GM23338 (cell line): ENCODE data around the gene UNC13C. TPM values are rescaled to one million over a fixed set of nuclear protein-coding genes. Genes with fewer than 3 reads are reported as not detected.

ENCODE experiments used
- ATAC-seq: fragments of 200-7000 bp; cut with Tn5 transposase; 3 replicates; pipeline ENCODE4 v1.9.1; 2020
- DNase-seq: peaks from one replicate; pipeline ENCODE4 v3.0.0-alpha.2; 2015; ENCODE audit warnings: low spot score
- H2AFZ ChIP-seq: fragments of 200-600 bp; sonication (generic); 2 replicates; pipeline ENCODE4 v1.8.0; 2016; ENCODE audit warnings: antibody characterized with exemption, mild to moderate bottlenecking, moderate library complexity
- H3F3A ChIP-seq: fragments of 200-600 bp; sonication (generic); replicated peaks from 2 replicates; pipeline ENCODE4 v1.8.0; 2017; ENCODE audit warnings: antibody characterized with exemption, mixed run types, low read depth
- H3K27ac ChIP-seq: fragments of 200-600 bp; sonication (generic); 2 replicates; pipeline ENCODE4 v1.6.1; 2016; ENCODE audit warnings: low read depth
- H3K27me3 ChIP-seq: fragments of 200-600 bp; sonication (generic); 2 replicates; pipeline ENCODE4 v1.8.0; 2016; ENCODE audit warnings: mild to moderate bottlenecking, mixed run types, moderate library complexity; ENCODE audit not compliant: insufficient read depth
- H3K36me3 ChIP-seq: fragments of 200-600 bp; sonication (generic); 2 replicates; pipeline ENCODE4 v1.8.0; 2016; ENCODE audit warnings: mild to moderate bottlenecking; ENCODE audit not compliant: insufficient read depth
- H3K4me1 ChIP-seq: fragments of 200-600 bp; sonication (generic); 2 replicates; pipeline ENCODE4 v1.8.0; 2016; ENCODE audit warnings: mild to moderate bottlenecking, moderate library complexity; ENCODE audit not compliant: insufficient read depth
- H3K4me2 ChIP-seq: fragments of 200-600 bp; sonication (generic); 2 replicates; pipeline ENCODE4 v1.7.1; 2017; ENCODE audit warnings: mixed run types
- H3K4me3 ChIP-seq: fragments of 200-600 bp; sonication (generic); 2 replicates; pipeline ENCODE4 v1.6.1; 2016; ENCODE audit warnings: mixed run types
- H3K79me2 ChIP-seq: fragments of 200-600 bp; sonication (generic); replicated peaks from 2 replicates; pipeline ENCODE4 v1.8.0; 2017; ENCODE audit warnings: mild to moderate bottlenecking; ENCODE audit not compliant: insufficient read depth
- H3K9me2 ChIP-seq: fragments of 200-600 bp; sonication (generic); 2 replicates; pipeline ENCODE4 v1.8.0; 2017; ENCODE audit not compliant: insufficient read depth
- H4K20me1 ChIP-seq: fragments of 200-600 bp; sonication (generic); replicated peaks from 2 replicates; pipeline ENCODE4 v1.8.0; 2017; ENCODE audit warnings: mild to moderate bottlenecking; ENCODE audit not compliant: insufficient read depth
- H3K27ac Mint-ChIP-seq: 2 replicates; pipeline ENCODE4 v1.8.0; 2020; ENCODE audit warnings: inconsistent platforms, mild to moderate bottlenecking, moderate library complexity, mixed read lengths
- H3K27me3 Mint-ChIP-seq: 3 replicates; pipeline ENCODE4 v1.8.0; 2022; ENCODE audit warnings: low read depth, mild to moderate bottlenecking, moderate library complexity, mixed read lengths, inconsistent platforms; ENCODE audit not compliant: insufficient read depth, poor library complexity
- H3K36me3 Mint-ChIP-seq: 3 replicates; pipeline ENCODE4 v1.8.0; 2021; ENCODE audit warnings: low read depth, mild to moderate bottlenecking, inconsistent platforms, moderate library complexity, mixed read lengths
- H3K4me1 Mint-ChIP-seq: 3 replicates; pipeline ENCODE4 v1.8.0; 2020; ENCODE audit warnings: mild to moderate bottlenecking, inconsistent platforms, mixed read lengths
- H3K4me3 Mint-ChIP-seq: 3 replicates; pipeline ENCODE4 v1.8.0; 2021; ENCODE audit warnings: moderate library complexity, mild to moderate bottlenecking, inconsistent platforms, mixed read lengths
- H3K9me3 Mint-ChIP-seq: 3 replicates; pipeline ENCODE4 v1.8.0; 2020; ENCODE audit warnings: moderate library complexity, mild to moderate bottlenecking, inconsistent platforms, mixed read lengths
- CREB1 ChIP-seq: fragments of 250-450 bp; sonication (Bioruptor Pico); IDR thresholded peaks from 2 replicates; pipeline ENCODE4 v1.5.0; 2020; ENCODE audit warnings: low read depth, mild to moderate bottlenecking, moderate library complexity
- EZH2 ChIP-seq: fragments of 200-600 bp; sonication (generic); IDR thresholded peaks from one replicate; pipeline ENCODE4 v1.8.0; 2017; ENCODE audit warnings: antibody characterized with exemption, mild to moderate bottlenecking, low read depth; ENCODE audit not compliant: unreplicated experiment
- EZH2phosphoT487 ChIP-seq: fragments of 200-600 bp; sonication (generic); IDR thresholded peaks from one replicate; pipeline ENCODE4 v1.8.1; 2018; ENCODE audit warnings: antibody characterized with exemption; ENCODE audit not compliant: unreplicated experiment
- JUNB ChIP-seq: IDR thresholded peaks from one replicate; pipeline ENCODE4 v1.6.1; 2016; ENCODE audit warnings: antibody characterized with exemption; ENCODE audit not compliant: unreplicated experiment
- NANOG ChIP-seq: IDR thresholded peaks from 2 replicates; pipeline ENCODE4 v1.6.1; 2016; ENCODE audit warnings: antibody characterized with exemption, borderline replicate concordance
- POLR2AphosphoS5 ChIP-seq: IDR thresholded peaks from 2 replicates; pipeline ENCODE4 v1.6.1; 2016; ENCODE audit warnings: antibody characterized with exemption, low read depth
- STAT1 ChIP-seq: IDR thresholded peaks from one replicate; pipeline ENCODE4 v1.6.1; 2016; ENCODE audit warnings: antibody characterized with exemption; ENCODE audit not compliant: unreplicated experiment
- ZNF114 ChIP-seq: fragments of 250-450 bp; sonication (Bioruptor Pico); IDR thresholded peaks from 2 replicates; pipeline ENCODE4 v1.5.0; 2020; ENCODE audit warnings: mild to moderate bottlenecking, moderate library complexity
- ZNF331 ChIP-seq: fragments of 250-450 bp; sonication (Bioruptor Pico); IDR thresholded peaks from 2 replicates; pipeline ENCODE4 v1.5.0; 2020; ENCODE audit warnings: low read depth, mild to moderate bottlenecking, moderate library complexity
- polyA plus RNA-seq: library from polyadenylated mRNA; unstranded; fragments of >200 nt; fragmentation: Nextera tagmentation; extraction: Ambion mirVana; gene quantifications from 2 replicates; pipeline ENCODE4 v1.2.1, GENCODE V29; 2016
- total RNA-seq: library from RNA; depleted of rRNA; stranded (reverse); fragments of >200 nt; shearing (Covaris generic); gene quantifications from 2 replicates; pipeline ENCODE4 v1.2.3, GENCODE V29; 2014
- TF ChIP-seq, protein P1 (sequence below): IDR thresholded peaks from one replicate; pipeline ENCODE4 v1.6.1; 2018; ENCODE audit warnings: antibody characterized with exemption; ENCODE audit not compliant: unreplicated experiment
- TF ChIP-seq, protein P2 (sequence below), 2 experiments: fragments of 200-600 bp in 1 of 2; sonication (generic) in 1 of 2; conservative IDR thresholded peaks; 2 replicates each; pipeline versions ENCODE4 v1.5.1 to v1.6.1; 2016 to 2017; ENCODE audit warnings: antibody characterized with exemption in 2 of 2, low read depth in 2 of 2, mild to moderate bottlenecking in 2 of 2, moderate library complexity in 1 of 2
- TF ChIP-seq, protein P3 (sequence below): fragments of 250-450 bp; sonication (Bioruptor Pico); IDR thresholded peaks from 2 replicates; pipeline ENCODE4 v1.5.0; 2020; ENCODE audit warnings: mild to moderate bottlenecking, moderate library complexity
- TF ChIP-seq, protein P4 (sequence below): IDR thresholded peaks from 2 replicates; pipeline ENCODE4 v1.6.1; 2016; ENCODE audit warnings: antibody characterized with exemption

The UNC13C gene
- total and polyA plus RNA-seq, 2 experiments from 2014 or later: 0.03 TPM; not detected in 1

DNA sequence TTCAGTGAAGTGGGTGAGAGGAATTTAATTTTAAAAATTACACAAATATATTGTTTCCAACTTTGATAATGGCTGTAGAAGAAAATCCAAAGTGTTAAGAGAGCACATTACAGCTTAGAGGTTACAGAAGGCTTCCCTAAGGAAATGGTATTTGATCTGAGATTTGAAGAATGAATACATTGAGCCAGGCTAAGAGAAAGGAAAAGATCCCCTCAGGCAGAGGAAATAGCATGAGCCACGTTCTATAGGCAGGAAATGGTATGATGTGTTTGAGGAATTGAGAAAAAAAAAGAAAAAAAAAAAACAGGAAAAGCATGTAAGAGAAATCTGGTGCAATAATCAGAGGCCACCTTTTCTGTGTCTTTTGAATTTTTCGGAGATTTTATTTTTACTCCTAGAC lies 48.6 kb downstream of the UNC13C start:
- DNase-seq (no peak), ATAC-seq (no peak)
- no peak for TF ChIP-seq STAT1
- TF ChIP-seq, protein P1, sequence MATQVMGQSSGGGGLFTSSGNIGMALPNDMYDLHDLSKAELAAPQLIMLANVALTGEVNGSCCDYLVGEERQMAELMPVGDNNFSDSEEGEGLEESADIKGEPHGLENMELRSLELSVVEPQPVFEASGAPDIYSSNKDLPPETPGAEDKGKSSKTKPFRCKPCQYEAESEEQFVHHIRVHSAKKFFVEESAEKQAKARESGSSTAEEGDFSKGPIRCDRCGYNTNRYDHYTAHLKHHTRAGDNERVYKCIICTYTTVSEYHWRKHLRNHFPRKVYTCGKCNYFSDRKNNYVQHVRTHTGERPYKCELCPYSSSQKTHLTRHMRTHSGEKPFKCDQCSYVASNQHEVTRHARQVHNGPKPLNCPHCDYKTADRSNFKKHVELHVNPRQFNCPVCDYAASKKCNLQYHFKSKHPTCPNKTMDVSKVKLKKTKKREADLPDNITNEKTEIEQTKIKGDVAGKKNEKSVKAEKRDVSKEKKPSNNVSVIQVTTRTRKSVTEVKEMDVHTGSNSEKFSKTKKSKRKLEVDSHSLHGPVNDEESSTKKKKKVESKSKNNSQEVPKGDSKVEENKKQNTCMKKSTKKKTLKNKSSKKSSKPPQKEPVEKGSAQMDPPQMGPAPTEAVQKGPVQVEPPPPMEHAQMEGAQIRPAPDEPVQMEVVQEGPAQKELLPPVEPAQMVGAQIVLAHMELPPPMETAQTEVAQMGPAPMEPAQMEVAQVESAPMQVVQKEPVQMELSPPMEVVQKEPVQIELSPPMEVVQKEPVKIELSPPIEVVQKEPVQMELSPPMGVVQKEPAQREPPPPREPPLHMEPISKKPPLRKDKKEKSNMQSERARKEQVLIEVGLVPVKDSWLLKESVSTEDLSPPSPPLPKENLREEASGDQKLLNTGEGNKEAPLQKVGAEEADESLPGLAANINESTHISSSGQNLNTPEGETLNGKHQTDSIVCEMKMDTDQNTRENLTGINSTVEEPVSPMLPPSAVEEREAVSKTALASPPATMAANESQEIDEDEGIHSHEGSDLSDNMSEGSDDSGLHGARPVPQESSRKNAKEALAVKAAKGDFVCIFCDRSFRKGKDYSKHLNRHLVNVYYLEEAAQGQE: no peak
- TF ChIP-seq ZNF331: no peak
- no peak for TF ChIP-seq POLR2AphosphoS5
- TF ChIP-seq, protein P2, sequence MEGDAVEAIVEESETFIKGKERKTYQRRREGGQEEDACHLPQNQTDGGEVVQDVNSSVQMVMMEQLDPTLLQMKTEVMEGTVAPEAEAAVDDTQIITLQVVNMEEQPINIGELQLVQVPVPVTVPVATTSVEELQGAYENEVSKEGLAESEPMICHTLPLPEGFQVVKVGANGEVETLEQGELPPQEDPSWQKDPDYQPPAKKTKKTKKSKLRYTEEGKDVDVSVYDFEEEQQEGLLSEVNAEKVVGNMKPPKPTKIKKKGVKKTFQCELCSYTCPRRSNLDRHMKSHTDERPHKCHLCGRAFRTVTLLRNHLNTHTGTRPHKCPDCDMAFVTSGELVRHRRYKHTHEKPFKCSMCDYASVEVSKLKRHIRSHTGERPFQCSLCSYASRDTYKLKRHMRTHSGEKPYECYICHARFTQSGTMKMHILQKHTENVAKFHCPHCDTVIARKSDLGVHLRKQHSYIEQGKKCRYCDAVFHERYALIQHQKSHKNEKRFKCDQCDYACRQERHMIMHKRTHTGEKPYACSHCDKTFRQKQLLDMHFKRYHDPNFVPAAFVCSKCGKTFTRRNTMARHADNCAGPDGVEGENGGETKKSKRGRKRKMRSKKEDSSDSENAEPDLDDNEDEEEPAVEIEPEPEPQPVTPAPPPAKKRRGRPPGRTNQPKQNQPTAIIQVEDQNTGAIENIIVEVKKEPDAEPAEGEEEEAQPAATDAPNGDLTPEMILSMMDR (conservative IDR thresholded peaks at IDR 0.05; ENCODE audit: low read depth in 2 of 2): no peak
- TF ChIP-seq, protein P3, sequence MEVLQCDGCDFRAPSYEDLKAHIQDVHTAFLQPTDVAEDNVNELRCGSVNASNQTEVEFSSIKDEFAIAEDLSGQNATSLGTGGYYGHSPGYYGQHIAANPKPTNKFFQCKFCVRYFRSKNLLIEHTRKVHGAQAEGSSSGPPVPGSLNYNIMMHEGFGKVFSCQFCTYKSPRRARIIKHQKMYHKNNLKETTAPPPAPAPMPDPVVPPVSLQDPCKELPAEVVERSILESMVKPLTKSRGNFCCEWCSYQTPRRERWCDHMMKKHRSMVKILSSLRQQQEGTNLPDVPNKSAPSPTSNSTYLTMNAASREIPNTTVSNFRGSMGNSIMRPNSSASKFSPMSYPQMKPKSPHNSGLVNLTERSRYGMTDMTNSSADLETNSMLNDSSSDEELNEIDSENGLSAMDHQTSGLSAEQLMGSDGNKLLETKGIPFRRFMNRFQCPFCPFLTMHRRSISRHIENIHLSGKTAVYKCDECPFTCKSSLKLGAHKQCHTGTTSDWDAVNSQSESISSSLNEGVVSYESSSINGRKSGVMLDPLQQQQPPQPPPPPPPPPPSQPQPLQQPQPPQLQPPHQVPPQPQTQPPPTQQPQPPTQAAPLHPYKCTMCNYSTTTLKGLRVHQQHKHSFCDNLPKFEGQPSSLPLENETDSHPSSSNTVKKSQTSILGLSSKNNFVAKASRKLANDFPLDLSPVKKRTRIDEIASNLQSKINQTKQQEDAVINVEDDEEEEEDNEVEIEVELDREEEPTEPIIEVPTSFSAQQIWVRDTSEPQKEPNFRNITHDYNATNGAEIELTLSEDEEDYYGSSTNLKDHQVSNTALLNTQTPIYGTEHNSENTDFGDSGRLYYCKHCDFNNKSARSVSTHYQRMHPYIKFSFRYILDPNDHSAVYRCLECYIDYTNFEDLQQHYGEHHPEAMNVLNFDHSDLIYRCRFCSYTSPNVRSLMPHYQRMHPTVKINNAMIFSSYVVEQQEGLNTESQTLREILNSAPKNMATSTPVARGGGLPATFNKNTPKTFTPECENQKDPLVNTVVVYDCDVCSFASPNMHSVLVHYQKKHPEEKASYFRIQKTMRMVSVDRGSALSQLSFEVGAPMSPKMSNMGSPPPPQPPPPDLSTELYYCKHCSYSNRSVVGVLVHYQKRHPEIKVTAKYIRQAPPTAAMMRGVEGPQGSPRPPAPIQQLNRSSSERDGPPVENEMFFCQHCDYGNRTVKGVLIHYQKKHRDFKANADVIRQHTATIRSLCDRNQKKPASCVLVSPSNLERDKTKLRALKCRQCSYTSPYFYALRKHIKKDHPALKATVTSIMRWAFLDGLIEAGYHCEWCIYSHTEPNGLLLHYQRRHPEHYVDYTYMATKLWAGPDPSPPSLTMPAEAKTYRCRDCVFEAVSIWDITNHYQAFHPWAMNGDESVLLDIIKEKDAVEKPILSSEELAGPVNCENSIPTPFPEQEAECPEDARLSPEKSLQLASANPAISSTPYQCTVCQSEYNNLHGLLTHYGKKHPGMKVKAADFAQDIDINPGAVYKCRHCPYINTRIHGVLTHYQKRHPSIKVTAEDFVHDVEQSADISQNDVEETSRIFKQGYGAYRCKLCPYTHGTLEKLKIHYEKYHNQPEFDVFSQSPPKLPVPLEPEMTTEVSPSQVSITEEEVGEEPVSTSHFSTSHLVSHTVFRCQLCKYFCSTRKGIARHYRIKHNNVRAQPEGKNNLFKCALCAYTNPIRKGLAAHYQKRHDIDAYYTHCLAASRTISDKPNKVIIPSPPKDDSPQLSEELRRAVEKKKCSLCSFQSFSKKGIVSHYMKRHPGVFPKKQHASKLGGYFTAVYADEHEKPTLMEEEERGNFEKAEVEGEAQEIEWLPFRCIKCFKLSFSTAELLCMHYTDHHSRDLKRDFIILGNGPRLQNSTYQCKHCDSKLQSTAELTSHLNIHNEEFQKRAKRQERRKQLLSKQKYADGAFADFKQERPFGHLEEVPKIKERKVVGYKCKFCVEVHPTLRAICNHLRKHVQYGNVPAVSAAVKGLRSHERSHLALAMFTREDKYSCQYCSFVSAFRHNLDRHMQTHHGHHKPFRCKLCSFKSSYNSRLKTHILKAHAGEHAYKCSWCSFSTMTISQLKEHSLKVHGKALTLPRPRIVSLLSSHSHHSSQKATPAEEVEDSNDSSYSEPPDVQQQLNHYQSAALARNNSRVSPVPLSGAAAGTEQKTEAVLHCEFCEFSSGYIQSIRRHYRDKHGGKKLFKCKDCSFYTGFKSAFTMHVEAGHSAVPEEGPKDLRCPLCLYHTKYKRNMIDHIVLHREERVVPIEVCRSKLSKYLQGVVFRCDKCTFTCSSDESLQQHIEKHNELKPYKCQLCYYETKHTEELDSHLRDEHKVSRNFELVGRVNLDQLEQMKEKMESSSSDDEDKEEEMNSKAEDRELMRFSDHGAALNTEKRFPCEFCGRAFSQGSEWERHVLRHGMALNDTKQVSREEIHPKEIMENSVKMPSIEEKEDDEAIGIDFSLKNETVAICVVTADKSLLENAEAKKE (CRISPR knock-in tag): no peak
- TF ChIP-seq ZNF114: no peak
- no peak for TF ChIP-seq EZH2phosphoT487
- no peak for TF ChIP-seq JUNB
- TF ChIP-seq NANOG: no peak
- no peak for TF ChIP-seq CREB1 (CRISPR knock-in tag)
- TF ChIP-seq EZH2: no peak
- TF ChIP-seq, protein P4, sequence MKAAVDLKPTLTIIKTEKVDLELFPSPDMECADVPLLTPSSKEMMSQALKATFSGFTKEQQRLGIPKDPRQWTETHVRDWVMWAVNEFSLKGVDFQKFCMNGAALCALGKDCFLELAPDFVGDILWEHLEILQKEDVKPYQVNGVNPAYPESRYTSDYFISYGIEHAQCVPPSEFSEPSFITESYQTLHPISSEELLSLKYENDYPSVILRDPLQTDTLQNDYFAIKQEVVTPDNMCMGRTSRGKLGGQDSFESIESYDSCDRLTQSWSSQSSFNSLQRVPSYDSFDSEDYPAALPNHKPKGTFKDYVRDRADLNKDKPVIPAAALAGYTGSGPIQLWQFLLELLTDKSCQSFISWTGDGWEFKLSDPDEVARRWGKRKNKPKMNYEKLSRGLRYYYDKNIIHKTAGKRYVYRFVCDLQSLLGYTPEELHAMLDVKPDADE: no peak
- no peaks in the 10 kb centered on the region for H3K79me2 ChIP-seq
- H2AFZ ChIP-seq: no peak overlapping the region
- no peaks in the 10 kb centered on the region for H3K9me2 ChIP-seq
- H3K4me1 ChIP-seq: no peaks in the 10 kb centered on the region
- H3K4me3 ChIP-seq: no peak overlapping the region
- Mint-ChIP-seq H3K27ac (no peak overlapping the region), H3K4me1 (peaks cover 6% of the 10 kb centered on the region), H3K4me3 (no peak overlapping the region), H3K9me3 (peaks cover 55% of the 10 kb centered on the region), H3K36me3 (no peaks in the 10 kb centered on the region; the same call in 2 of the 3 replicates), H3K27me3 (peaks cover 4% of the 10 kb centered on the region)
- H4K20me1 ChIP-seq: no peaks in the 10 kb centered on the region
- H3K27me3 ChIP-seq: no peaks in the 10 kb centered on the region
- no peaks in the 10 kb centered on the region; the same call in 1 of the 2 replicates for H3K36me3 ChIP-seq
- no peak overlapping the region for H3K4me2 ChIP-seq
- H3K27ac ChIP-seq: no peak overlapping the region
- no peaks in the 10 kb centered on the region for H3F3A ChIP-seq
